ENCODE results near the gene MAP3K7CL.
"Not testable (repeated sequence)": the region's sequence is repeated elsewhere in the genome, so short reads cannot be mapped to it uniquely, and the experiment has no call there.

The MAP3K7CL gene

GRCh38 chr21:29155933-29156260 lies 25.5 kb downstream of the MAP3K7CL start:
- Histone ChIP-seq H3K4me3 (ENCODE audit: insufficient read length, low read depth) (no peak overlapping the region), H3K9ac (ENCODE audit: insufficient read length, low read depth) (no peak overlapping the region), H3K36me3 (ENCODE audit: insufficient read depth, insufficient read length, low read length) (no peaks in the 10 kb centered on the region), H3K4me1 (ENCODE audit: insufficient read depth, insufficient read length) (no peaks in the 10 kb centered on the region), H3K27me3 (ENCODE audit: insufficient read depth, insufficient read length) (no peaks in the 10 kb centered on the region), H3K9me3 (ENCODE audit: insufficient read depth, low read length) (no peaks in the 10 kb centered on the region)
- TF ChIP-seq ZNF274 (IDR thresholded peaks at IDR 0.05; ENCODE audit: low read depth, low read length), result no peak
- TF ChIP-seq YY1 (IDR thresholded peaks at IDR 0.05; ENCODE audit: insufficient read depth, insufficient read length), result no peak
- TF ChIP-seq SUZ12 (IDR thresholded peaks at IDR 0.05; ENCODE audit: extremely low read depth, insufficient read depth, insufficient read length), result no peak
- DNase-seq (ENCODE audit: low read depth, low spot score), result no peak

DNA sequence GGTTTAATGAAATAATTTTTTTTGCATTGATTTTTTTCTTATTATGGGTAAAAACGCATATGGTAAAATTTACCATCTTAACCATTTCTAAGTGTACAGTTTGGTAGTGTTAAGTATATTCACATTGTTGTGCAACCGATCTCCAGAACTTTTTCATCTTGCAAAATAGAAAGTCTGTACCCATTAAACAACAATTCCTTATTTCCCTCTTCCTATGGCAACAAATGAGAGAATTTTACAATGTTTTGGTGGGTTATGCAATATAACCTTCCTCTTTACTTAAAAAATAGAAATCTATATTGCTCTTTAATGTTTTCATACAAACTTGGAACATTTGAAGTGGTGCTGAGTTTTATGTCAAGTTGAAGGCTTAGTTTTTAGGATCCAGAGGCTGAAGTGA lies 26.6 kb downstream of the MAP3K7CL start:
- no peaks in the 10 kb centered on the region for H3K36me3 ChIP-seq (ENCODE audit: insufficient read depth, insufficient read length, low read length)
- DNase-seq (ENCODE audit: low read depth, low spot score), result no peak
- H3K4me1 ChIP-seq (ENCODE audit: insufficient read depth, insufficient read length), result no peaks in the 10 kb centered on the region
- H3K9ac ChIP-seq (ENCODE audit: insufficient read length, low read depth), result no peak overlapping the region
- H3K9me3 ChIP-seq (ENCODE audit: insufficient read depth, low read length), result no peaks in the 10 kb centered on the region
- TF ChIP-seq ZNF274 (IDR thresholded peaks at IDR 0.05; ENCODE audit: low read depth, low read length) (no peak), YY1 (IDR thresholded peaks at IDR 0.05; ENCODE audit: insufficient read depth, insufficient read length) (no peak), SUZ12 (IDR thresholded peaks at IDR 0.05; ENCODE audit: extremely low read depth, insufficient read depth, insufficient read length) (no peak)
- no peaks in the 10 kb centered on the region for H3K27me3 ChIP-seq (ENCODE audit: insufficient read depth, insufficient read length)
- H3K4me3 ChIP-seq (ENCODE audit: insufficient read length, low read depth), result no peak overlapping the region

GRCh38 chr21:29159842-29160241 lies 29.4 kb downstream of the MAP3K7CL start:
- no peaks in the 10 kb centered on the region for H3K27me3 ChIP-seq (ENCODE audit: insufficient read depth, insufficient read length)
- no peak overlapping the region for H3K4me3 ChIP-seq (ENCODE audit: insufficient read length, low read depth)
- no peaks in the 10 kb centered on the region for H3K9me3 ChIP-seq (ENCODE audit: insufficient read depth, low read length)
- no peaks in the 10 kb centered on the region for H3K36me3 ChIP-seq (ENCODE audit: insufficient read depth, insufficient read length, low read length)
- no peak for DNase-seq (ENCODE audit: low read depth, low spot score)
- TF ChIP-seq SUZ12 (IDR thresholded peaks at IDR 0.05; ENCODE audit: extremely low read depth, insufficient read depth, insufficient read length) (no peak), YY1 (IDR thresholded peaks at IDR 0.05; ENCODE audit: insufficient read depth, insufficient read length) (no peak), ZNF274 (IDR thresholded peaks at IDR 0.05; ENCODE audit: low read depth, low read length) (no peak)
- H3K4me1 ChIP-seq (ENCODE audit: insufficient read depth, insufficient read length), result no peaks in the 10 kb centered on the region
- H3K9ac ChIP-seq (ENCODE audit: insufficient read length, low read depth), result no peak overlapping the region

GRCh38 chr21:29162825-29163224 lies 32.4 kb downstream of the MAP3K7CL start:
- not testable (repeated sequence) for H3K4me3 ChIP-seq (ENCODE audit: insufficient read length, low read depth); H3K4me1 ChIP-seq (ENCODE audit: insufficient read depth, insufficient read length); DNase-seq (ENCODE audit: low read depth, low spot score); H3K9ac ChIP-seq (ENCODE audit: insufficient read length, low read depth); H3K36me3 ChIP-seq (ENCODE audit: insufficient read depth, insufficient read length, low read length); H3K27me3 ChIP-seq (ENCODE audit: insufficient read depth, insufficient read length); H3K9me3 ChIP-seq (ENCODE audit: insufficient read depth, low read length)

GRCh38 chr21:29163341-29164115 lies 33.1 kb downstream of the MAP3K7CL start:
- no peaks in the 10 kb centered on the region for H3K27me3 ChIP-seq (ENCODE audit: insufficient read depth, insufficient read length)
- TF ChIP-seq ZNF274 (IDR thresholded peaks at IDR 0.05; ENCODE audit: low read depth, low read length), result no peak
- no peak for TF ChIP-seq SUZ12 (IDR thresholded peaks at IDR 0.05; ENCODE audit: extremely low read depth, insufficient read depth, insufficient read length)
- TF ChIP-seq YY1 (IDR thresholded peaks at IDR 0.05; ENCODE audit: insufficient read depth, insufficient read length), result no peak
- H3K9ac ChIP-seq (ENCODE audit: insufficient read length, low read depth), result no peak overlapping the region
- H3K4me3 ChIP-seq (ENCODE audit: insufficient read length, low read depth), result no peak overlapping the region
- H3K36me3 ChIP-seq (ENCODE audit: insufficient read depth, insufficient read length, low read length), result no peaks in the 10 kb centered on the region
- no peak for DNase-seq (ENCODE audit: low read depth, low spot score)
- H3K9me3 ChIP-seq (ENCODE audit: insufficient read depth, low read length), result no peaks in the 10 kb centered on the region
- no peaks in the 10 kb centered on the region for H3K4me1 ChIP-seq (ENCODE audit: insufficient read depth, insufficient read length)

- TF ChIP-seq YY1 (IDR thresholded peaks at IDR 0.05; ENCODE audit: insufficient read depth, insufficient read length) (no peak), SUZ12 (IDR thresholded peaks at IDR 0.05; ENCODE audit: extremely low read depth, insufficient read depth, insufficient read length) (no peak), ZNF274 (IDR thresholded peaks at IDR 0.05; ENCODE audit: low read depth, low read length) (no peak)
- Histone ChIP-seq H3K27me3 (ENCODE audit: insufficient read depth, insufficient read length) (no peaks in the 10 kb centered on the region), H3K4me3 (ENCODE audit: insufficient read length, low read depth) (no peak overlapping the region), H3K9ac (ENCODE audit: insufficient read length, low read depth) (no peak overlapping the region), H3K9me3 (ENCODE audit: insufficient read depth, low read length) (no peaks in the 10 kb centered on the region), H3K36me3 (ENCODE audit: insufficient read depth, insufficient read length, low read length) (no peaks in the 10 kb centered on the region), H3K4me1 (ENCODE audit: insufficient read depth, insufficient read length) (no peaks in the 10 kb centered on the region)
- DNase-seq (ENCODE audit: low read depth, low spot score), result peak; percentile 55
Measured at GRCh38 chr21:29164323-29164942, 34.0 kb downstream of the MAP3K7CL start.

DNA sequence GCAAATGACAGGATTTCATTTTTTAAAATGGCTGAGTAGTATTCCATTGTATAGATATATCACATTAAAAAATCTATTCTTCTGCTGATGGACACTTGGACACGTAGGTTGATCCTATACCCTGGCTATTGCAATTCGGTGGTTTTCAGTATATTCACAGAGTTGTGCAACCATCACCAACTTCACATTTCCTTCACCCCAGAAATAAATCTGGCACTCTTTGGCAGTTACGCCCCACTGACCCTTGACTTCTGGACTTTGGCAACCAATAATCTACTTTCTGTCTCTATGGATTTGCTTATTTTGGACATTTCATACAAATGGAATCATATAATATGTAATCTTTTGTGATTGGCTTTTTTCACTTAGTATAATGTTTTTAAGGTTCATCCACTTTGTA lies 35.9 kb downstream of the MAP3K7CL start:
- Histone ChIP-seq H3K4me3 (ENCODE audit: insufficient read length, low read depth) (no peak overlapping the region), H3K9ac (ENCODE audit: insufficient read length, low read depth) (no peak overlapping the region), H3K36me3 (ENCODE audit: insufficient read depth, insufficient read length, low read length) (no peaks in the 10 kb centered on the region), H3K4me1 (ENCODE audit: insufficient read depth, insufficient read length) (no peaks in the 10 kb centered on the region), H3K9me3 (ENCODE audit: insufficient read depth, low read length) (no peaks in the 10 kb centered on the region), H3K27me3 (ENCODE audit: insufficient read depth, insufficient read length) (no peaks in the 10 kb centered on the region)
- DNase-seq (ENCODE audit: low read depth, low spot score), result no peak
- no peak for TF ChIP-seq SUZ12 (IDR thresholded peaks at IDR 0.05; ENCODE audit: extremely low read depth, insufficient read depth, insufficient read length)
- no peak for TF ChIP-seq ZNF274 (IDR thresholded peaks at IDR 0.05; ENCODE audit: low read depth, low read length)
- no peak for TF ChIP-seq YY1 (IDR thresholded peaks at IDR 0.05; ENCODE audit: insufficient read depth, insufficient read length)

All from NT2/D1 (cell line).